ENCODE results near the gene ALDH1A1.

- TF ChIP-seq EZH2 (IDR thresholded peaks at IDR 0.05; ENCODE audit: insufficient read depth, poor library complexity, severe bottlenecking) = no peak
- no peak for TF ChIP-seq EZH2phosphoT487 (IDR thresholded peaks at IDR 0.05; ENCODE audit: insufficient read depth, low read depth)
Observed at GRCh38 chr9:72935595-72935994, 17.3 kb downstream of the ALDH1A1 start.

All from GM23248 (cell line).